HL-60 (cell line): ENCODE results near the gene ARHGEF9.

Source experiments
- POLR2AphosphoS5 ChIP-seq: IDR thresholded peaks from 2 replicates; pipeline ENCODE4 v1.6.1; 2012; ENCODE audit warnings: low read depth
- TF ChIP-seq, protein P1 (sequence below): IDR thresholded peaks from one replicate; pipeline ENCODE4 v1.5.1; 2011; ENCODE audit warnings: low read length, control low read depth, inconsistent platforms; ENCODE audit not compliant: insufficient read depth

DNA sequence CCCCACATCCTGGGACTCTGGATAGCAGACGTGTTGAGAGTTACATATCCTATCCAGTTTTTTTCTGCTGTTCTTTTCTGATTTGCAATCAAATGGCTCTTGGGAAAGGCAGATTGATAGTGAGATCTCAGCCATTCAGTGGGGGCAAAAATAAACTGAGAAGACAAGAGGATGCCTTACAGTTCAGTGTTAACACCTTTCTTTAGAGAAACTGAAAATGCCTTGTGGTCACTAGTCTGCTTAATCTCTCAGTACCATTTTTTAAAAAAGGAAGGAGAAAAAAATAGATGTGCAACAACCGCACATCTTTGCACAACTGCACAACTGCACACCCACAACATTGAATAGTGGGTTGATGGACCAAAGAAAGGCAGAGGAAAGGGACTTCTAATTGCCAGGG is 109.3 kb downstream of the ARHGEF9 start:
- TF ChIP-seq, protein P1, sequence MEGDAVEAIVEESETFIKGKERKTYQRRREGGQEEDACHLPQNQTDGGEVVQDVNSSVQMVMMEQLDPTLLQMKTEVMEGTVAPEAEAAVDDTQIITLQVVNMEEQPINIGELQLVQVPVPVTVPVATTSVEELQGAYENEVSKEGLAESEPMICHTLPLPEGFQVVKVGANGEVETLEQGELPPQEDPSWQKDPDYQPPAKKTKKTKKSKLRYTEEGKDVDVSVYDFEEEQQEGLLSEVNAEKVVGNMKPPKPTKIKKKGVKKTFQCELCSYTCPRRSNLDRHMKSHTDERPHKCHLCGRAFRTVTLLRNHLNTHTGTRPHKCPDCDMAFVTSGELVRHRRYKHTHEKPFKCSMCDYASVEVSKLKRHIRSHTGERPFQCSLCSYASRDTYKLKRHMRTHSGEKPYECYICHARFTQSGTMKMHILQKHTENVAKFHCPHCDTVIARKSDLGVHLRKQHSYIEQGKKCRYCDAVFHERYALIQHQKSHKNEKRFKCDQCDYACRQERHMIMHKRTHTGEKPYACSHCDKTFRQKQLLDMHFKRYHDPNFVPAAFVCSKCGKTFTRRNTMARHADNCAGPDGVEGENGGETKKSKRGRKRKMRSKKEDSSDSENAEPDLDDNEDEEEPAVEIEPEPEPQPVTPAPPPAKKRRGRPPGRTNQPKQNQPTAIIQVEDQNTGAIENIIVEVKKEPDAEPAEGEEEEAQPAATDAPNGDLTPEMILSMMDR: no peak
- TF ChIP-seq POLR2AphosphoS5: no peak
